Spleen (tissue), 7 donors: ENCODE data around the gene CABP2.

Source experiments
- CTCF ChIP-seq, 11 experiments: fragments of 200-600 bp in 7 of 11; fragments of 450-650 bp in 4 of 11; sonication (generic) in 4 of 11; IDR thresholded peaks in 8 of 11; conservative IDR thresholded peaks in 3 of 11; 1 replicate in 7 of 11; 2 replicates in 4 of 11; pipeline versions ENCODE4 v1.4.0 to v1.8.0; 2016 to 2021; ENCODE audit warnings: antibody characterized with exemption in 11 of 11, inconsistent platforms in 4 of 11, mild to moderate bottlenecking in 1 of 11
- POLR2A ChIP-seq, 3 donors: fragments of 450-650 bp; IDR thresholded peaks; one replicate each; pipeline ENCODE4 v1.5.1; 2017; ENCODE audit warnings: antibody characterized with exemption in 3 of 3, mild to moderate bottlenecking in 1 of 3
- POLR2AphosphoS5 ChIP-seq, 3 donors: sonication (generic); formaldehyde crosslinking; IDR thresholded peaks; one replicate each; pipeline ENCODE4 v1.5.1; 2017; ENCODE audit warnings: antibody characterized with exemption in 3 of 3
- donor health status: DM: no; HTN: no; CAD: no; lungs with moderate emphysema.
- donor health status: DM: no; HTN: no; CAD: no.
- donor health status: DM: no; HTN: no; CAD: no.

GRCh38 chr11:67528376-67528775 is 5.1 kb upstream of the CABP2 start:
- no peak for TF ChIP-seq CTCF (IDR thresholded peaks at IDR 0.05 in 8 of 11, conservative IDR thresholded peaks at IDR 0.05 in 3 of 11)
- TF ChIP-seq POLR2A (IDR thresholded peaks at IDR 0.05): no peak
- TF ChIP-seq POLR2AphosphoS5 (IDR thresholded peaks at IDR 0.05): no peak
